Astrocyte (in vitro differentiated cells and primary cell): ENCODE measurements around the gene PATJ.

ENCODE experiments used
- CTCF ChIP-seq: IDR thresholded peaks from 2 replicates; pipeline ENCODE4 v1.5.1; 2011; ENCODE audit warnings: low read depth, mild to moderate bottlenecking, inconsistent platforms, low read length, moderate library complexity; ENCODE audit not compliant: insufficient read depth
- EZH2 ChIP-seq: IDR thresholded peaks from 2 replicates; pipeline ENCODE4 v1.6.1; 2012; ENCODE audit warnings: mild to moderate bottlenecking, low read length, inconsistent platforms; ENCODE audit not compliant: insufficient read depth

GRCh38 chr1:62070384-62071011 is 328.2 kb downstream of the PATJ start:
- no peak for TF ChIP-seq EZH2
- peak; percentile 54 for TF ChIP-seq CTCF
